NCI-H1092 (cell line): ENCODE data around the gene ERC1.
"Not testable (repeated sequence)": the region's sequence is repeated elsewhere in the genome, so short reads cannot be mapped to it uniquely, and the experiment has no call there.

ENCODE experiments used
- DNase-seq: peaks from one replicate; lab custom pipeline; 2025; lab: John Stamatoyannopoulos, UW

The ERC1 gene

DNA sequence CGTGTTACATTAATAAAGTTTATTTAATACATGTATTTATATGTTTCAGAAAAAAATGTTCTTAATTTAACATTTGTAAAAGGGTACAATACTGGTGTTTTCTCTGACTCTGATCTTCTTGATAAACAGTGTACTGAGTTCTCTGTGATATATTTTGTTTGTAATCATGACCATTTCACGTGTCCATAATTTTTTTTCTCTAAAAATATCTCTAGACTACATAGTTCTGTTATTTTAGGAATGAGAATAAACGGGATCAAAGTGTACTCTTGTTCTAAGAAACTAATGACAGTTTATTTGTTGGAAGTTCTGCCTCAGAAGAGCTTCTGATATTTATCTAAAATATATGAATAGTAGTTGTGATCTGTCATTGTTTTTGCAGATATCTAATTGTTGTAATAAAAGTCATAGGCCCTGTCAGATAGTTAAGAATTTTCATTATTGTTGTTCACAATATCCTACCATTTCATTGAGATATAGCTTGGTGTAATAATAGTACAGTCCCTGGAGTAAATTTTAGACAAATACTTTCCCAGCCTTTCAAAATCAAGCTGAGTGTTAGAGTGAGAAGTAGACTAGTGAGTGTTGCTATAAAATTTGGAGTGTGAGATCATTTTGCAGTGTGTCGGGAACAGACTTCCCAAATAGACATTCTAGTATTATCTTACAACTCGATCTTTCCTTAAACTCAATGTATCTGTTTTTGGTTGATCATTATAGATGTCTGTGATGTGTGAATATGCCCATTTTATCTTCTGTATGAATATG is 86.2 kb downstream of the ERC1 start:
- DNase-seq = no peak

DNA sequence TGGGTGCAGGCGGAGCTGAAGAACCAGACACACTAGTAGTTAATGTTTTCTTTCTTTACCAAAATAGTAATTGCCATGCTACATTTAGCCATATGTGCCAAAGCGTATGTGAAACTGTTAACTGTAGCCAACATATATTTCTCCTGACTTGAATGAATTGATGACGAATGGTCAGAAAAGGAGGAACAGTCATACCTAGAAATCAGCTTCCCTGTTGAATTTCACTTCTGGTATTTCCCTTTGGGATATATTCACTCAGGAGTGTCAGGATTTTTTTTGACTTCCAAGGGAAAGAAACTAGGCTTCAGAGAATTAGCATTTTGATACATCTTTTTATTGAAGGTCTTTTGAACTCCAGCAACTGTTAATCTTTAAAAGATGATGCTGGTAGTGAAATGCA is 87.0 kb downstream of the ERC1 start:
- DNase-seq = no peak

DNA sequence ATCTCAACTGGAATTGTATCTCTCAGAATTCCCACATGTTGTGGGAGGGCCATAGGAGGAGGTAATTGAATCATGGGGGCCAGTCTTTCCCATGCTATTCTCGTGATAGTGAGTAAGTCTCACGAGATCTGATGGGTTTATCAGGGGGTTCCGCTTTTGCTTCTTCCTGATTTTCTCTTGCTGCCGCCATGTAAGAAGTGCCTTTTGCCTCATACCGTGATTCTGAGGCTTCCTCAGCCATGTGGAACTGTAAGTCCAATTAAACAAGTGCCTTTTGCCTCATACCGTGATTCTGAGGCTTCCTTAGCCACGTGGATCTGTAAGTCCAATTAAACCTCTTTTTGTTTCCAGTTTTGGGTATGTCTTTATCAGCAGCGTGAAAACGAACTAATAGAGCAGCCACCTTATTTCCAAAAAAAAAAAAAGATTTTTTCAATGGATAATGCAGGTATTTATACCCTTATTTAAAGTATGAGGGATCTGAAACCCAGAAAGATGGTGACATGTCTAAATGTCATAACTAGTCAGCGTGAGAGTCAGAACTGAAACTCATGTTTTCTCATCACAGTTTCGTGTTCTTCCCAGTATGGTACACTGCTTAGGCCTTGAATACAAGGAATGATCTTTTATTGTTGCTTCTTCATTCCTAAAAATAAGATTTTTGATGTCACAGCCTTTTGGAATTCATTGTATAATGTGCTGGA is 89.6 kb downstream of the ERC1 start:
- DNase-seq = no peak

DNA sequence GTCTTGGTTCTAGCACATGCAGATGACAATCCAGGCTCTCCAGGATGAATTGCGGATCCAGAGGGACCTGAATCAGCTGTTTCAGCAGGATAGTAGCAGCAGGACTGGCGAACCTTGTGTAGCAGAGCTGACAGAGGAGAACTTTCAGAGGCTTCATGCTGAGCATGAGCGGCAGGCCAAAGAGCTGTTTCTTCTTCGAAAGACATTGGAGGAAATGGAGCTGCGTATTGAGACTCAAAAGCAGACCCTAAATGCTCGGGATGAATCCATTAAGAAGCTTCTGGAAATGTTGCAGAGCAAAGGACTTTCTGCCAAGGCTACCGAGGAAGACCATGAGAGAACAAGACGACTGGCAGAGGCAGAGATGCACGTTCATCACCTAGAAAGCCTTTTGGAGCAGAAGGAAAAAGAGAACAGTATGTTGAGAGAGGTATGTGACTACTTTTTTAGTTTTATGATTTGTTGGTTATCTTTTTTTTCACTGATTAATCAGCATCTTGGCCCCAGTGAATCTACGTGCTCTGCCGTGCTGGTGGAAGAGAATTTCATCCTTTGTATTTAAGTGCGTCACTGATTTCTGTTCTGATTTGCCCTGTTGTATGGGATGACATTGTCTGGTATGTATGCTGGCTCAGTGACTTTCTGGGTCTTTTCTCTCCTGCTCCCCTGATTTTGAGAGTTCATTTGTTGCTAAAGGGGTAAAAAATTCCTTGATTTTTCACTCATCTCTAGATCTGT is 92.3 kb downstream of the ERC1 start:
- no peak for DNase-seq

DNA sequence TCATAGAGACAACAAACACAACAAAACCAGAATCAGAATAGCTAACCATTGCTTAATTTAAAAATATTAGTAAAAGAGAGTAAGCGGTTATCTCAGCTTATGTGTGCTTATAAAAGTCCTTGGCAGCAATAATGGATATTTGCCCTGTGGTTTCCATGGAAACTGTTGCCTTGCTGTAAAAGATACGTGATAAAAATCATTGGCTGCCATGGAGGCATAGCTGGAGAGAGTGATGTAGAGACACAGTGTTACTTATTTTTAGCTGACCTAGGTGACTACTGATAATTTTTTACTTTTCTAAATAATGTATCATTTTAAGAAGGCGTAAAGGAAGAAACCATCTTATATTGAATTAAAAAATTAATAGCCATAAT is 92.9 kb downstream of the ERC1 start:
- DNase-seq = peak; percentile 73

DNA sequence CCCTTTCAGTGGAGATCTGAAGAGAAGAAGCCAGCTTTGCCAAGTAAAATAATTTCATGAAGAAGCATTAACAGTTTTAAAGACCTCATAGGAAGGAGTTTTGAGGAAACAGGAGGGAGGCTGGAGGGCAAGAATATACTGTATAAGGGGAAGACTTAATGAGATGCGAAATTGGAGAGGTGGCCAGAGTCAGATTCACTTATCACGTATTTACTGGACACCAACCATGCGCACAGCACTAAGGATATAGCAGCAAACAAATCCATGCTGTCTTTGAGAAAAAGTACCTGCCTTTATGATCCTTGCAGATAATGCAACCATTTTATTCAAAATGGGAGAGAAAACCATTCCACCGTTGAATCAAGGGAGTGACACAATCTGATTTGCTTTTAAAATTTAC is 100.3 kb downstream of the ERC1 start:
- no peak for DNase-seq

DNA sequence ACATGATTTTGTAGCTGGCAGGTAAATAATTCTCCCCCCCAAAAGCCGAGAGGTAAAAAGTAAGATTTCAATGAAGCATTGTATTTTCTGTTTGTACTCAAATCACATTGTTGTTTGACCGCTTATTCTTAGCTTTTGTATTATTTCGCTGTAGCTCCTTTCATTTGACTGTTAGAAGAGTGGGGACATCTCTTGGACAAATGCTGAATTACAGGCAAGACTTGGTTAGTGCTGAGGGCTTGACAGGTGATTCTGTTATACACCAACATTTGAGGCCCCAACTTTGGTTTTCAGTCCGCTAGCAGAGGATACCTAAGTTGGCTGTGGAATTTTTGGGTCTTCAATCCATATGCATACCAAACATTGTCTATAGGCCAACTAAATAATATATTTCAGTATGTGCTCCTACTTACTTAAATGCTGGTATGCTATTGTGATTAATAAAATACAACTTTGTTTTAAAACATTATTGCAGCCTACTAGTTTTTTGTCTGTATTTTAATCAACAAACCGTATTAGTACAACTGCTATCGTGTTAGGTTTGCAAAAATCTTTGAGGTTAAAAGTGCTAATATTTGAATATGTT is 102.2 kb downstream of the ERC1 start:
- DNase-seq = peak; percentile 60

DNA sequence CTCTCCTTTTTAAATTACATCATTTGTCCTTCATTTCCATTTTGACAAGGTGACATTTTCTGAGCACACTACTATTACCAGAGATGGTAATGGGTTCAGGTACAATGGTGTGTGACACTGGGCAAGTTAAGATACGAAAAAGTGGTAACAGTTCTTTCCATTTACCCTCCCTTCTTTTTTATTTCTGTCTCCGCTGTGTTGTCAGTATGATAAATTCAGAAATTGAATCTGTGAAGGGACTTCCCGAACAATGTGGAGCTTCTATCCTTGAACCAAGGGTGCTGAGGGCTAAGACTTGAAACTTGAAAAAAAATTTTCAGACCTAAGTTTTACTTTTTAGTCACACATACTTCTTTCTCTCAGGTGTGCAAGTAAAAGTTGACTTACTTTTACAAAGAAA is 103.7 kb downstream of the ERC1 start:
- DNase-seq = no peak

DNA sequence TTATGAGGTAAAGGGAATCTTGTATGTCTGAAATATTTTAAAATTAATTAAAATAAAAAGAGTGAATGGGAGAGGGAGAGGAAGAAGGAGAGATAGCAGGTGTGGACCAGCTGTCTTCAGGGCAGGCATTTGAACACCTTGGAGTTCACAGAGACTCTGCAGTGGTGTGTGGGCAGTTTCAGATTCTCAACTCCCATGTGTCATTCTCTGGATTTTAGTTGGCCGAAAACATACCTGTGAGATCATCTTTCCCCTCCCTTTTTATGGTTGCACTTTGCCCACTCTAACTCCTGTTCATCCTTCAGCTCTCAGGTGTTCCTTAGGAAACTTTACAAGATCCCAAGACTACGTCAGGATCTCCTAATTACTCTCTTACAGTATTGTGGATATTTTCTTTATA is 108.1 kb downstream of the ERC1 start:
- DNase-seq = no peak

DNA sequence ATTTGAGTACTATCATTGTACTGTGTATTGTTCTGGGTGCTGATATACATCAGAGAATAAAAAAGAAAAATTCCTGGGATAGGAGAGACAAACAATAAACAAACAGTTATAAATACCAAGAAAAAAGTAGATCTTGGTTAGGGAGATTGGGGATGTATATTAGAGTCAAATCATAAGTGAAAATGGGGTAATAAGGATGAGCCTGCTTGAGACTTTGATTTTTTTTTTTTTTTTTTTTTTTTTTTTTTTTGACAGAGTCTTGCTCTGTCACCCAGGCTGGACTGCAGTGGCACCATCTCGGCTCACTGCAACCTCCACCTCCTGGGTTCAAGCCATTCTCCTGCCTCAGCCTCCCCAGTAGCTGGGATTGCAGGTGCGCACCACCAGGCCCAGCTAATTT is 108.6 kb downstream of the ERC1 start:
- DNase-seq = not testable (repeated sequence)

DNA sequence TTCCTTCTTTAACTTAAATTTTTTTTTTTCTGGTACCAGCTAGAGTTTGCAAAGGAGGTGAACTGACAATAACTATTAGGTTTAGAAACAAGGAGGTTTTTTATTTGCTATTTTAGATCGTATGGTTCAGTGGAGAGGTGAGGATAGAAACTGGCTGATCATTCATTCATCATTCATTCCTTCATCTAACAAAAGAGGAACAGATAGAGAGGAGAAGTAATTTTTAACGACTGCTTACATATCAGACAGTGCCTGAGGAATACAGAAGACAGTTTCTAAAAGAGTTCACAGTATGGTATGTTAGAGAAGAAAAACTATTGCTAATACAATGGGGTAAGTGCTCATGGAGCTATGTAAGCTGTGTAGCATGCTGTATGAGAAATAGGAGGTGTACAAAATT is 111.1 kb downstream of the ERC1 start:
- no peak for DNase-seq

DNA sequence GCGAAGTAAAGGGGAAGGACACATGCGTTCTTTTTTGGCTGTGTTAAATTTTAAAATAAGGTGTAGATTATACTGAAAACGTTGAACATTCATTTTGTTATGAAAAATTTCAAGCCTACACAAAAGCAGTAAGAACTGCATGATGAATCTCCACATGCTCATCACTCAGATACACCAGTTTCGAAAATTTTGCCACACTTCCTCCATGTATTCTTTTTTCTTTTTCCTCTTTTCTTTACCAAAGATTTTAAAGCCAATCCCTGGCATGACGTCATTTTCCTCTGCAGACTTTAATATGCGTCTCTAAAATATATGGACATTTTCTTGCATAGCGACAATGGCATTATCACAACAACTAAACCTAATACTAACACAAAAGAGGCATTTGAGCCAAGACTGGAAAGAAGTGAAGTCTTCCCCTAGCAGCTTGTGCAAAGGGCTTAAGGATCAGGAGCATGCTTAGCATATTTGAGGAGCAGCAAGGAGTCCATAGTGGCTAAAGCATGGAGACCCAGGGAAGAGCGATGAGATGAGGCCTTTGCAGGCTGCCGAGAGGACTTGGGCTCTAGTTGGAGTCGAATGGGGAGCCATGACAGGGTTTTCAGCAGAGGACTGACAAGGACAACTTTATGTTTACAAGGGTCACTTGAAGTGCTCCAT is 111.9 kb downstream of the ERC1 start:
- no peak for DNase-seq

DNA sequence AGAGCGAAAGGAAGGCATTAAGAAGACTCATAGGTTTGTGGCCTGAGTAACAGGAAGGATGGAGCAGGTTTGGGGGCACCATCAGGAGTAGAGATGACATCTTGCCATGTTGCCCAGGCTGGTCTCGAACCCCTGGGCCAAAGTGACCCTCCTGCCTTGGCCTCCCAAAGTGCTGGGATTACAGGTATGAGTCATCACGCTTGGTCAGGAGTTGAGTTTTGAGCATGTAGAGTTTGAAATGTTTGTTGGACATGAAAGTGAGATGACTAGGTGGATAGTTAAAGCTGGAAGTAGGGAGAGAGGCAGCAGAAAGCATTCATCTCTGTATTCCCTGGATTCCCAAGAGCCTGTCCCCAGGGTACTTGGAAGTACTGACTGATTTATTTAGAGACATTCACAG is 112.6 kb downstream of the ERC1 start:
- DNase-seq = no peak

DNA sequence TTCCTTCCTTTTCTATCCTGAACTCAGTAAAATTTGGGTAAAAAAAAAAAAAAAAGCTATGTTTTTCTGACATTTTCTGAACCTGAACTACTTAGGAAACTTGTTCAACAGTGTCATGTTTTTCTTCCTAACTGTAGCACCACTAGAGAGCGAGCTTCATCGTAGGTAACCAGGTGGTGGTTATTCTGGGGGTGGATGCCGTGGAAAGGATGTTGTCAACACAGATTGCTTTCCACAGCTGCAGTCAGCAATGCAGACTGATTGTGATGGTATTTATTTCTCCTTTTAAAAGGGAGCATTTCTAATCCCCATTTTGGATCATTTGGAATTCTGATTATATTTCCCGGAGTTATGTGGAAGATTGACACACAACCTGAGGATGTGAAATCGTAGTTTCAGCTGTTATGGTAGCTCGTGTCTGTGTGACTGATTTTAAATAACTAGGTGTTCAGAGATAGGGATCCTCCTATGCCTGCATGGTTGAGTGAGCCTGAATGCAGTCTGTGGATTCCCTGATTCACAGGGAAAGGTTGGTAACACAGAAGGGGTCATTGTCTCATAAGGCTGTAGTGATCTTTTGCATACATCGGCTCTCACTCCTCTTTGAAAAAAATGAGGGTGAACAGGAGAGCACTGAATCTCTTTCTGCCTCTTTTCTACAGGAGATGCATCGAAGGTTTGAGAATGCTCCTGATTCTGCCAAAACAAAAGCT is 113.2 kb downstream of the ERC1 start:
- no peak for DNase-seq

DNA sequence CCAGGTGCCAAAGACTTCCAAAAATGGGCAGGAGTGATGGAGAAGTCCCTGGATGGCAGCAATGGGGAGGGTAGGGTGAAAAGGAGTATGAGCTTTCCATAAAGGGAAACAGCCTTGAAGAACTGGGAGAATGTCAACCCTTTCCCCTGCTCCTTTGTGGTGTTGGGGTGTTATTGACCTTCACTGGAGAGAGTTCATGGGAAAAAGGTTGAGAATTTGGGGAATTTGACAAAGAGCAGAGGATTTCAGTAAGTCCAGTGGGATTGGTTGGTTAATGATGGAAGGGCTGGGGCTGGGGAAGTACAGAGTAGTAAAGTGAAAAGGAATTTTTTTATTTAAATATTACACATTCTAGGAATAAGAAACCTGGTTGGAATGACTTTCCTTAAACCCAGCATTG is 116.6 kb downstream of the ERC1 start:
- DNase-seq = no peak

DNA sequence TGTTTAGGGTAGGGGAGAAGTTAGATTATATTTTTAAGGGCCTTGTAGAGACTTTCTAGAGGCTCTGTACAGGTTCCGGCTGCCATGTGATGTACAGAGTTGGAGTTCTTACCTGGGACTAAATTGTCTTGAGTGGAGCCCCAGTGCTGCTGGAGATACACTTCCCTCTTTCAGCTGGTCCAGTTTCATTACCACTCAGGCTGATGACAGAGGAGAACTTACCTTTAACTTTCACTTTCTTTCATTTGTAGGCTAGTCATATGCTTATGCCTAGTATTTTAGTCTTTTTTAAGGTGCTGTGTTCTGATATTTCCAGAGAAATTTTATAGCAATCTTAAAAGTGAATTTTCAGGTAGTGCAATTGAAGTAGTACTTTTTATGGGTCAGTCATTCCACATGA is 117.3 kb downstream of the ERC1 start:
- DNase-seq = no peak

DNA sequence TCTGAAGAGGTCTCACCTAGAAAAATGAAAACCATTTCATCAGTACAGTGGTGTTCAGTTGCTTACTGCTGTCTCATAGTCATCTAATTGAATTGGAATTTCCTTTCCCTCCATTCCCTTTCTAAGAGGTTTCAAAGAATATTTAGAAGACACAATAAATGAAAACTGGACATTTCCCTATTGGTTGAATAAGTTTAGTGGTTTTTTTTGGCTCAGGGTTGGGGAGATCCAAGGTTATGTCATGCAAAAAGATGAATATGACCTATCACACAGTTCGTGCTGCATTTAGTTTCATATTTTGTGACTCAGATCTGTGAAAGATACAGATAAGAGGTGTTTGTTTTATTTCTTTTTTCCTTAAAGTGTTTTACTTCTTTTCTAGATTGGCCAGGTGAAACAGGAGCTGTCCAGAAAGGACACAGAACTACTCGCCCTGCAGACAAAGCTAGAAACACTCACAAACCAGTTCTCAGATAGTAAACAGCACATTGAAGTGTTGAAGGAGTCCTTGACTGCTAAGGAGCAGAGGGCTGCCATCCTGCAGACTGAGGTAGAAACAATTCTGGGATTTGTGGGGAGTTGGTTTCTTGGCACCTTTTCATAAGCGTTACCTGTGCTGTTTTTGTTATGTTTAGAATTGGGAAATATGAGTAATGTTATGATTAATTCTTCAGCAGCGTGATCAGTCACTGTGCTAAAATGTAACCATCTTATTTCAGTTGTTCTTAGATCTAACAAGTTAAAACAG is 124.6 kb downstream of the ERC1 start:
- no peak for DNase-seq

DNA sequence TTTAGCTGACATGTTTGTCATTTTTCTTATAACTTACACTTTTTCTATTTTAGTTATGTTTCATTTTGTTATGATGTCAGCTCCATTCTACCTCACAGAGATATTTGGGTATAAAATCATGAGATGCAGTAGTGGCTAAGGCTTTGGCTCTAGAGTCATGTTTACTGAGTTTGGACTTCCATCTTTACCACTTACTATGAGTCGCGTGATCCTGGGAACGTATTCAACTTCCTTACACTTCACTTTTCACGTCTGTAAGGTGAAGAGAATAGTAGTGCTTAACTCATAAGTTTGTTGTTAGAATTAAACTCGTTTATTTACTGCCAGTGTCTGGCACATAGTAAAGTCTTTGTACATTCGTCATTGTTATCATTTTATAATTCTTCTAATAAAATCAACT is 126.3 kb downstream of the ERC1 start:
- no peak for DNase-seq

DNA sequence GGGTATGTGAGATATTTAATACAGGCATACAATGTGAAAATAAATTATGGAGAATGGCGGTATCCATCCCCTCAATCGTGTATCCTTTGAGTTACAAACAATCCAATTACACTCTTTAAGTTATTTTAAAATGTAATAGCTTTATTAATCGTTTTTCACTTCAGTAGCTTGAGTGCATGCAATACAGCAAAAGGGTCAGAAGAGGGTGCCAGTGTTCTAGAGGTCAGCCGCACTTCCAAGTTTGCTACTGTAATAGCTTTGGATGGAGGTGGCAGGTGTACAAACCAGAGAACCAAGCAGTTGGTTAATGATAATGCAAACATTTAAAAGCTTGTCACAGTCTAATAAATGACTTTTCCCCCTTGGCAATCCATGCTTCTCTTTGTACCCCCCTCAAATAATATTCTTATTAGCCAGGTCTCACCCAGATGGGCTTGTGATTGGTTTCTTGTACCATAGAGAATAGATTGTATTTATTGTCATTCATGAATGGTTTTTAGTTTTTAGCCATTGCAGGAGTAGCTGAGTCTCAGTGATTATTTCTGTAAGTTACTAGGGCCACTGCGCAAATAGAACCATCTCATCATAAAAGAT is 127.0 kb downstream of the ERC1 start:
- peak; percentile 81 for DNase-seq

DNA sequence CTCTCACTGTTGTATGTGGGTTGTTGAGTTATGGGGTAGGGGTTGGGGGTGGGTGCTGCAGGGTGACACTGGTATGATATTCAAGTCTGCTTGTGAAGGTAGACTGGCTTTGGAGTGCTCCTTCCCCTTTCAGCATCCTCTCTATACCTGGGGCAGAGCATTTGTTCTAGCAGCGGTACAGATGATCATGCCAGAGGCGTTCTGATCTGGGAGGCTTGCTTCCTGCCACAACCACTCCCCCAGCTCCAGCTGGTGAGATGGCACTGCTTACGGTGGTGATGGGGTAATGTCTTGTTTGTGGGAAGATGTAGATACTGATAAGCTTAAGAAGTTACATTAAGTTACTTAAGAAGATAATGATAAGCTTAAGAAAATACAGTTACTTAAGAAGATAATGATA is 131.8 kb downstream of the ERC1 start:
- DNase-seq = no peak

DNA sequence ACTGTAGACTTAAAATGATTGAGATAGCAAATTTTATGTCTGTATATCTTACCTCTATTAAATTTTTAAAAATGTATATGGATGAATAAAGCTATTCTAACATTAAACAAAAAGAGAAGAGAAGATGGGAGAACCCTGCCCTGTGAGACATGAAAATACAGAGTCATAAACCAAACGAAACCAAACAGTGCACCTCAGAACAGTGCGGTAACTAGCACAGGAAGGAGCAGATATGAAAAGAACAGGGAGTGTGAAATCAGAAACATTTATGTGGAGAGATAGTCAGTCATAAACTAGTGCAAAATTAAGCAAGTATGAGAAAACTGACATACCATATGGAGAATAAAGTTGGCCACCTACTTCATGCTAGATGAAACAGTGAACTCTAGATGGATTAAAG is 135.1 kb downstream of the ERC1 start:
- no peak for DNase-seq
